Measurements from ENCODE around the gene LCK.

DNA sequence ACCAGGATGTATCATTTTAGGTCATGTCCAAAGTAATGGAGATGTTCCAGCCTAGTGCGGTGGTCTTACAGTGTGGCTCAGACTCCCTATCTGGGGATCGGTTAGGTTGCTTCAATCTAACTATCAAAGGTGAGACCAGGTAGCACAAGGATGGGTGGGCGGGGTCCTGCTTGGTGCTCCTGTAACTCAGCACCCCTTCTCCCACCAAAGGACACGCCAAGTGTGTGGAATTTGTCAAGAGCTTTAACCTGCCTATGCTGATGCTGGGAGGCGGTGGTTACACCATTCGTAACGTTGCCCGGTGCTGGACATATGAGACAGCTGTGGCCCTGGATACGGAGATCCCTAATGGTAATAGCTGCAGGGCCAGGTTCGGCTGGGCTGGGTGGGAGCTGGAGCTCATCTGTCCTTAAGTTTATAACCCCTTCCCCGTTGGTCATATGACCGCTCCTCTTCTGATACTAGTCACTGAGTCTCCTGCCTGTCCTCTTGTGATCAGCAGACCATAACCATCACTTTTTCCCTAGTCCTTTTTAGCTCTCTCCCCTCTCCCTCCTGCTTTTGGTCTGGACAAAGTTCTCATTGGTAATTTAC, 79.6 kb downstream of the LCK start:
- TF ChIP-seq CTCF (IDR thresholded peaks at IDR 0.05; ENCODE audit: poor library complexity) (no peak), EZH2phosphoT487 (IDR thresholded peaks at IDR 0.05; ENCODE audit: low read depth, severe bottlenecking, unreplicated experiment) (no peak)
